ENCODE data around the gene ORAI3. TPM values are rescaled to one million over a fixed set of nuclear protein-coding genes. Genes with fewer than 3 reads are reported as not detected.

Gene ORAI3
- total RNA-seq, 2 experiments from 2014 or later: 6.9 to 7.9 TPM

- intact Hi-C loops (cut with DNase I, micrococcal nuclease): no loop called here
- no peaks in the 10 kb centered on the region for H3K36me3 Mint-ChIP-seq (ENCODE audit: low read depth)
- no peaks in the 10 kb centered on the region for H3K9me3 Mint-ChIP-seq (ENCODE audit: low read depth)
- H3K27me3 Mint-ChIP-seq: no peaks in the 10 kb centered on the region
- H3K4me1 Mint-ChIP-seq: no peaks in the 10 kb centered on the region
- no peak overlapping the region for H3K27ac Mint-ChIP-seq
- ChIA-PET CTCF (no interaction called here), POLR2A (no interaction called here)
- DNase-seq (no peak), ATAC-seq (no peak)
- H3K4me3 Mint-ChIP-seq: no peak overlapping the region
These were observed 53.4 kb downstream of the ORAI3 start for GRCh38 chr16:31002250-31002700.

- CTCF ChIA-PET: no interaction called here
- H3K4me1 Mint-ChIP-seq: no peaks in the 10 kb centered on the region
- DNase-seq (no peak), ATAC-seq (no peak)
- no peaks in the 10 kb centered on the region for H3K9me3 Mint-ChIP-seq (ENCODE audit: low read depth)
- no peaks in the 10 kb centered on the region for H3K36me3 Mint-ChIP-seq (ENCODE audit: low read depth)
- intact Hi-C loops (cut with DNase I, micrococcal nuclease): no loop called here
- no peak overlapping the region for H3K4me3 Mint-ChIP-seq
- POLR2A ChIA-PET: no interaction called here
- H3K27ac Mint-ChIP-seq: no peak overlapping the region
- H3K27me3 Mint-ChIP-seq: no peaks in the 10 kb centered on the region
These were observed 54.0 kb downstream of the ORAI3 start for GRCh38 chr16:31002862-31003341.

GRCh38 chr16:31003744-31004143 lies 54.9 kb downstream of the ORAI3 start:
- ATAC-seq: no peak
- POLR2A ChIA-PET: no interaction called here

More at GRCh38 chr16:31003744-31004143, 54.9 kb downstream of the ORAI3 start:
- Mint-ChIP-seq H3K27me3 (no peaks in the 10 kb centered on the region), H3K4me3 (no peak overlapping the region), H3K4me1 (no peaks in the 10 kb centered on the region), H3K36me3 (ENCODE audit: low read depth) (no peaks in the 10 kb centered on the region), H3K9me3 (ENCODE audit: low read depth) (no peaks in the 10 kb centered on the region), H3K27ac (no peak overlapping the region)
- intact Hi-C loops (cut with DNase I, micrococcal nuclease): no loop called here
- CTCF ChIA-PET: no interaction called here
- no peak for DNase-seq

Other genes with a start within 250 kb of the ORAI3 start
- gene SRCAP, start 249.9 kb upstream of the ORAI3 start, total RNA-seq: 10 to 100 TPM; 58.7 to 69.5 TPM
- 10 to 100 TPM; 21.8 to 26.0 TPM for gene PHKG2, start 200.6 kb upstream of the ORAI3 start, total RNA-seq
- gene CFAP119, start 187.0 kb upstream of the ORAI3 start, total RNA-seq: 1 to 10 TPM; 1.7 to 3.1 TPM
- gene RNF40, start 186.7 kb upstream of the ORAI3 start, total RNA-seq: 10 to 100 TPM; 72.3 to 85.5 TPM
- gene ZNF629, start 161.9 kb upstream of the ORAI3 start, total RNA-seq: 1 to 10 TPM; 3.4 to 3.7 TPM
- 10 to 100 TPM; 19.5 to 20.4 TPM for gene BCL7C, start 55.0 kb upstream of the ORAI3 start, total RNA-seq
- under 1 TPM; 0.18 TPM for gene CTF1, start 52.5 kb upstream of the ORAI3 start, total RNA-seq
- 10 to 100 TPM; 23.7 to 31.4 TPM for gene FBXL19, start 25.5 kb upstream of the ORAI3 start, total RNA-seq
- gene SETD1A, start 8.7 kb downstream of the ORAI3 start, total RNA-seq: 10 to 100 TPM; 18.5 to 21.7 TPM
- gene HSD3B7, start 36.1 kb downstream of the ORAI3 start, total RNA-seq: 1 to 10 TPM; 1.6 to 2.2 TPM
- gene STX1B, start 61.6 kb downstream of the ORAI3 start, total RNA-seq: 1 to 10 TPM; 1.3 to 1.5 TPM
- 10 to 100 TPM; 29.2 to 35.9 TPM for gene STX4, start 84.5 kb downstream of the ORAI3 start, total RNA-seq
- gene ZNF668, start 125.2 kb downstream of the ORAI3 start, total RNA-seq: 1 to 10 TPM; 9.2 to 9.9 TPM
- 10 to 100 TPM; 21.3 to 25.8 TPM for gene ZNF646, start 125.4 kb downstream of the ORAI3 start, total RNA-seq
- gene PRSS53, start 139.9 kb downstream of the ORAI3 start, total RNA-seq: 1 to 10 TPM; 4.0 to 9.2 TPM
- gene VKORC1, start 145.7 kb downstream of the ORAI3 start, total RNA-seq: 10 to 100 TPM; 59.6 to 64.2 TPM
- 10 to 100 TPM; 50.0 to 53.3 TPM for gene BCKDK, start 159.3 kb downstream of the ORAI3 start, total RNA-seq
- gene KAT8, start 168.6 kb downstream of the ORAI3 start, total RNA-seq: 10 to 100 TPM; 53.6 to 63.1 TPM
- not detected for gene PRSS8, start 186.7 kb downstream of the ORAI3 start, total RNA-seq
- gene PRSS36, start 201.0 kb downstream of the ORAI3 start, total RNA-seq: under 1 TPM; 0.26 to 0.43 TPM
- 100 to 1,000 TPM; 647 to 648 TPM for gene FUS, start 231.1 kb downstream of the ORAI3 start, total RNA-seq

Data from activated CD4-positive, alpha-beta T cell treated with anti-CD3 and anti-CD28 coated beads for 36 hours (primary cell).